T-helper 1 cell treated with Interleukin-12 subunit alpha and Interleukin-12 subunit beta and Interleukin-4 antibody, amounts not matched to agents 30 ng/mL and 1 ng/mL, for 36 hours (primary cell): ENCODE measurements around the gene ART1. TPM values are rescaled to one million over a fixed set of nuclear protein-coding genes. Genes with fewer than 3 reads are reported as not detected.

Experiments used
- intact Hi-C: fragments of 100-400 bp; cut with micrococcal nuclease; formaldehyde crosslinking; loops from one replicate; pipeline ENCODE4 v1.15.1; 2024
- total RNA-seq: library from RNA; stranded (reverse); gene quantifications from 2 replicates; pipeline ENCODE4 v1.2.3, GENCODE V29; 2022

The ART1 gene
- total RNA-seq, 1 donor from 2014 or later = not detected

DNA sequence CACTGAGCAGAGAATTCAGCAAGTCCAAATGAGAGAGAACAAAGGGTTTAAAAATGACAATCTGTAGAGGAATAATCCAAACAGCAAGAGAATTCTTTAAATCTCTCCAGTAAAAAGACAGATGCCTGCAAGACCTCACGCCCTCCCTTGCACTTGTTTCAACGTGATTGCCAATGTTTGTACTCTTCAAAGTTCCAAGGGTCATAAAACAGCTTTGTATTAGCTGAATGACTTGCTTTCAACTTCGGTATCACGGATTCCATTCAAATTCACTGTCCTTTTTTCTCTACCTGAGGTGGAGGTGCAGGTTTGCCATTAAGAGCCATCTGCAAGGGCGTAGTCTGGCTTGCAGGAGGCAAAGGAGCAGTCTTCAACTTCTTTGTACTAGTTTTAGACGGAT is 67.3 kb downstream of the ART1 start:
- intact Hi-C loops = loop anchor here (5.0 kb wide), 1 partner anchor 95 kb away; the partner anchor contains the start of gene PGAP2

Other genes starting within 250 kb of the ART1 start
- gene ART5, start 3.1 kb upstream of the ART1 start, total RNA-seq = not detected in 2 replicates
- 3.1 and 4.2 TPM in 2 replicates for gene CHRNA10, start 26.3 kb downstream of the ART1 start, total RNA-seq
- gene NUP98, start 152.4 kb downstream of the ART1 start, total RNA-seq = 123 and 131 TPM in 2 replicates
- gene PGAP2, start 163.4 kb downstream of the ART1 start, total RNA-seq = 21.6 and 22.0 TPM in 2 replicates
- gene RHOG, start 195.8 kb downstream of the ART1 start, total RNA-seq = 153 and 155 TPM in 2 replicates
- gene STIM1, start 210.5 kb downstream of the ART1 start, total RNA-seq = 105 and 110 TPM in 2 replicates